Measurements from ENCODE around the gene KSR2. TPM values are rescaled to one million over a fixed set of nuclear protein-coding genes. Genes with fewer than 3 reads are reported as not detected.
A peak's percentile ranks its signal among the peaks of the same experiment; 100 is the strongest.

KSR2 gene
- total and polyA plus RNA-seq, 2 of the 13 experiments (the other 11 are each of a cell fraction or from before 2014, with no cell fraction given) = 0.02 TPM; not detected in 1

- Histone ChIP-seq H3K27me3 (ENCODE audit: control insufficient read depth in 1 of 2, insufficient read depth in 2 of 2, low read length in 2 of 2) (peaks cover 0 to 6% of the 10 kb centered on the region in 2 experiments; a peak in 1 of 5 replicates), H3K4me2 (ENCODE audit: low read depth, low read length) (no peak overlapping the region), H2AFZ (ENCODE audit: low read length) (no peak overlapping the region), H3K27ac (ENCODE audit: extremely low read length, insufficient read depth, low read length) (no peak overlapping the region), H3K4me3 (replicated peaks in 1 of 3; ENCODE audit: insufficient read depth in 1 of 3, low read depth in 2 of 3, low read length in 3 of 3) (no peak overlapping the region), H4K20me1 (ENCODE audit: insufficient read depth, low read length) (no peaks in the 10 kb centered on the region), H3K9me3 (ENCODE audit: low read length) (no peaks in the 10 kb centered on the region), H3K36me3 (replicated peaks in 1 of 2; ENCODE audit: control insufficient read depth in 1 of 2, insufficient read depth in 2 of 2, low read length in 2 of 2) (no peaks in the 10 kb centered on the region), H3K9ac (ENCODE audit: insufficient read depth, low read depth, low read length) (no peak overlapping the region), H3K4me1 (ENCODE audit: insufficient read depth, low read length) (no peaks in the 10 kb centered on the region), H3K79me2 (ENCODE audit: insufficient read depth, low read length) (no peaks in the 10 kb centered on the region)
- FAIRE-seq (no peak), ATAC-seq (no peak), DNase-seq (ENCODE audit: low spot score) (no peak)
- no TSS peak for BruUV-seq (replicated peaks)
- WGBS (ENCODE audit: low lambda C conversion rate) = 0% methylated on average over 3 of the region's 6 CpGs
- intact Hi-C loops (cut with micrococcal nuclease; ENCODE audit: unreplicated experiment) (no loop called here), in situ Hi-C loops (cut with HindIII; ENCODE audit: extremely low pct_ligation_motif_present, low pct_unique_long_range_greater_than_20kb) (no loop called here)
- POLR2A ChIA-PET = no interaction called here
- TF ChIP-seq ZNF660 (CRISPR knock-in tag; IDR thresholded peaks at IDR 0.05; ENCODE audit: borderline replicate concordance, low read depth) (no peak), CEBPZ (IDR thresholded peaks at IDR 0.05; ENCODE audit: low read length) (no peak), KMT2B (CRISPR knock-in tag; IDR thresholded peaks at IDR 0.05) (no peak), MEF2D (CRISPR knock-in tag; IDR thresholded peaks at IDR 0.05) (no peak), ZNF672 (CRISPR knock-in tag; IDR thresholded peaks at IDR 0.05) (no peak), HNF1B (CRISPR knock-in tag; IDR thresholded peaks at IDR 0.05) (no peak), MAFK (conservative IDR thresholded peaks at IDR 0.05 in 1 of 2, IDR thresholded peaks at IDR 0.05 in 1 of 2; ENCODE audit: low read length in 2 of 2) (peak in 1 of 2 experiments; percentile 57; a peak in 3 of 4 replicates), ZNF382 (CRISPR knock-in tag; IDR thresholded peaks at IDR 0.05; ENCODE audit: borderline replicate concordance) (no peak), CBX2 (IDR thresholded peaks at IDR 0.05; ENCODE audit: low read depth, low read length) (no peak), CBX2 (CRISPR knock-in tag; IDR thresholded peaks at IDR 0.05; ENCODE audit: low read depth) (no peak), ZNF292 (CRISPR knock-in tag; IDR thresholded peaks at IDR 0.05; ENCODE audit: borderline replicate concordance, low read depth) (no peak), CENPBD1 (CRISPR knock-in tag; IDR thresholded peaks at IDR 0.05; ENCODE audit: borderline replicate concordance, low read depth) (no peak), POLR2G (IDR thresholded peaks at IDR 0.05; ENCODE audit: low read depth, low read length) (no peak), SP140L (CRISPR knock-in tag; IDR thresholded peaks at IDR 0.05; ENCODE audit: borderline replicate concordance) (no peak), ZNF564 (CRISPR knock-in tag; IDR thresholded peaks at IDR 0.05) (no peak), ZKSCAN1 (IDR thresholded peaks at IDR 0.05; ENCODE audit: low read length) (no peak), MAFF (IDR thresholded peaks at IDR 0.05; ENCODE audit: low read depth, low read length) (peak; percentile 47)
- CTCF ChIA-PET (ENCODE audit: low intra/inter-chr PET ratio, low total read pairs) = no interaction called here
Observed at GRCh38 chr12:117921929-117922777, 46.6 kb downstream of the KSR2 start.

Data from HepG2 (cell line).